ENCODE measurements around the gene DNER. TPM values are rescaled to one million over a fixed set of nuclear protein-coding genes. Genes with fewer than 3 reads are reported as not detected.

The DNER gene
- 7.9 and 11.9 TPM in 2 replicates for total RNA-seq

GRCh38 chr2:229714080-229714735 is at the start of gene DNER:
Gene DNER, minus strand, starts transcription at chr2:229714555. Its CDS starts 132 bp downstream, at chr2:229714423.

Small RNA genes within 50 kb of the gene (small RNA-seq; reads per million reads assigned to genes)
- gene RNU7-9P, result not detected

Other genes starting within 250 kb of the DNER start
- 195 and 223 TPM in 2 replicates for gene TRIP12, start 207.5 kb upstream of the DNER start, total RNA-seq
- 2.0 and 2.6 TPM in 2 replicates for gene FBXO36, start 207.9 kb upstream of the DNER start, total RNA-seq

All from placental epithelial cell (primary cell).